MCF 10A (cell line): ENCODE results near the gene MGAT5. TPM values are rescaled to one million over a fixed set of nuclear protein-coding genes. Genes with fewer than 3 reads are reported as not detected.

Source experiments
- BruUV-seq: library from RNA; stranded (reverse); fragments of 400-500 nt; replicated peaks from 2 replicates; lab custom pipeline; 2021; lab: Mats Ljungman, UMichigan
- CTCF ChIA-PET: fragments of 300-600 bp; sonication (Branson Sonifier 250); formaldehyde crosslinking; extraction: SDS; loops from one replicate; lab custom pipeline; 2021; ENCODE audit warnings: antibody characterized with exemption, inconsistent platforms; lab: Yijun Ruan, JAX
- POLR2A ChIA-PET: fragments of 300-600, 350-650 bp; sonication (Branson Sonifier 250); formaldehyde crosslinking; extraction: SDS; loops from one replicate; lab custom pipeline; 2020; ENCODE audit warnings: antibody characterized with exemption, inconsistent platforms; lab: Yijun Ruan, JAX
- DNase-seq: peaks from one replicate; pipeline ENCODE4 v3.0.0-alpha.2; 2018; ENCODE audit not compliant: unreplicated experiment
- H3K27ac Mint-ChIP-seq: one replicate; pipeline ENCODE4 v1.8.0; 2022; ENCODE audit warnings: mild to moderate bottlenecking, low read depth, mixed read lengths; ENCODE audit not compliant: unreplicated experiment
- H3K27me3 Mint-ChIP-seq: one replicate; pipeline ENCODE4 v1.8.0; 2022; ENCODE audit warnings: mixed read lengths; ENCODE audit not compliant: insufficient read depth, unreplicated experiment
- H3K36me3 Mint-ChIP-seq: one replicate; pipeline ENCODE4 v1.8.0; 2022; ENCODE audit warnings: mild to moderate bottlenecking, moderate library complexity, mixed read lengths; ENCODE audit not compliant: insufficient read depth, unreplicated experiment
- H3K4me1 Mint-ChIP-seq: one replicate; pipeline ENCODE4 v1.8.0; 2022; ENCODE audit warnings: mixed read lengths; ENCODE audit not compliant: insufficient read depth, unreplicated experiment
- H3K4me3 Mint-ChIP-seq: one replicate; pipeline ENCODE4 v1.8.0; 2022; ENCODE audit warnings: mild to moderate bottlenecking, moderate library complexity, mixed read lengths; ENCODE audit not compliant: unreplicated experiment
- H3K9me3 Mint-ChIP-seq: one replicate; pipeline ENCODE4 v1.8.0; 2022; ENCODE audit warnings: mixed read lengths; ENCODE audit not compliant: unreplicated experiment
- CTCF ChIP-seq: fragments of 200-600 bp; IDR thresholded peaks from one replicate; pipeline ENCODE4 v1.8.0; 2022; ENCODE audit warnings: antibody characterized with exemption, mild to moderate bottlenecking; ENCODE audit not compliant: unreplicated experiment
- intact Hi-C: fragments of 100-400 bp; cut with micrococcal nuclease; formaldehyde crosslinking; loops from 2 replicates; pipeline ENCODE4 v1.14.1; 2022
- total RNA-seq: library from RNA; stranded (reverse); gene quantifications from 2 replicates; pipeline ENCODE4 v1.2.3, GENCODE V29; 2022

MGAT5 gene
- total RNA-seq, 1 experiment from 2014 or later, result 22.2 TPM

- Mint-ChIP-seq H3K27ac (no peak overlapping the region), H3K36me3 (no peaks in the 10 kb centered on the region), H3K4me3 (no peak overlapping the region), H3K9me3 (no peaks in the 10 kb centered on the region), H3K4me1 (peaks cover 6% of the 10 kb centered on the region), H3K27me3 (no peaks in the 10 kb centered on the region)
- no peak for DNase-seq
- intact Hi-C loops, result loop anchor here (5.0 kb wide), 1 partner anchor 36 kb away; no protein-coding TSS in a partner anchor
- BruUV-seq, result no TSS peak
- TF ChIP-seq CTCF, result no peak
- POLR2A ChIA-PET, result interaction anchor here (0.6 to 1.5 kb wide), 2 partner anchors 117 to 124 kb away, joined by 3 to 10 read pairs; no protein-coding TSS in a partner anchor
- CTCF ChIA-PET, result interaction anchor here (0.7 to 9.8 kb wide), 13 partner anchors 13 to 357 kb away, joined by 3 to 221 read pairs (median 4); partner anchors contain the start of gene MGAT5
Measured at GRCh38 chr2:134243244-134243643, 10.6 kb upstream of the MGAT5 start.

- no peaks in the 10 kb centered on the region for H3K27me3 Mint-ChIP-seq
- no peak overlapping the region for H3K27ac Mint-ChIP-seq
- H3K9me3 Mint-ChIP-seq, result no peaks in the 10 kb centered on the region
- POLR2A ChIA-PET, result interaction anchor here (1.5 kb wide), 1 partner anchor 125 kb away, joined by 10 read pairs; no protein-coding TSS in a partner anchor
- peaks cover 6% of the 10 kb centered on the region for H3K4me1 Mint-ChIP-seq
- no peak for DNase-seq
- CTCF ChIA-PET, result interaction anchor here (0.6 to 9.8 kb wide), 11 partner anchors 12 to 358 kb away, joined by 3 to 221 read pairs (median 9); partner anchors contain the start of gene MGAT5
- H3K36me3 Mint-ChIP-seq, result no peaks in the 10 kb centered on the region
- no peak overlapping the region for H3K4me3 Mint-ChIP-seq
- TF ChIP-seq CTCF, result no peak
- intact Hi-C loops, result loop anchor here (5.0 kb wide), 1 partner anchor 37 kb away; no protein-coding TSS in a partner anchor
- BruUV-seq, result no TSS peak
Measured at GRCh38 chr2:134244086-134244485, 9.8 kb upstream of the MGAT5 start.

GRCh38 chr2:134244587-134244986, 9.3 kb upstream of the MGAT5 start:
- Mint-ChIP-seq H3K36me3 (no peaks in the 10 kb centered on the region), H3K4me1 (peaks cover 6% of the 10 kb centered on the region), H3K27ac (no peak overlapping the region), H3K9me3 (no peaks in the 10 kb centered on the region), H3K4me3 (no peak overlapping the region), H3K27me3 (no peaks in the 10 kb centered on the region)
- no peak for DNase-seq
- no TSS peak for BruUV-seq
- POLR2A ChIA-PET, result interaction anchor here (1.3 kb wide), 1 partner anchor 126 kb away, joined by 12 read pairs; no protein-coding TSS in a partner anchor
- intact Hi-C loops, result loop anchor here (5.0 kb wide), 1 partner anchor 37 kb away; no protein-coding TSS in a partner anchor
- no peak for TF ChIP-seq CTCF
- CTCF ChIA-PET, result interaction anchor here (0.6 to 9.8 kb wide), 38 partner anchors 10 to 359 kb away, joined by 3 to 221 read pairs (median 4); partner anchors contain the start of gene MGAT5

- Mint-ChIP-seq H3K4me1 (peaks cover 6% of the 10 kb centered on the region), H3K9me3 (no peaks in the 10 kb centered on the region), H3K4me3 (no peak overlapping the region), H3K36me3 (no peaks in the 10 kb centered on the region), H3K27me3 (no peaks in the 10 kb centered on the region), H3K27ac (no peak overlapping the region)
- peak; percentile 70 for DNase-seq
- CTCF ChIA-PET, result interaction anchor here (0.6 to 9.8 kb wide), 61 partner anchors 8 to 423 kb away, joined by 3 to 221 read pairs (median 3); partner anchors contain the start of gene MGAT5
- intact Hi-C loops, result loop anchor here (1.0 kb wide), 3 partner anchors 127 to 359 kb away; no protein-coding TSS in a partner anchor
- no TSS peak for BruUV-seq
- POLR2A ChIA-PET, result interaction anchor here (1.3 kb wide), 1 partner anchor 126 kb away, joined by 12 read pairs; no protein-coding TSS in a partner anchor
- TF ChIP-seq CTCF, result peak; percentile 75
Measured at GRCh38 chr2:134245340-134245984, 8.4 kb upstream of the MGAT5 start.
